AG08395 (cell line): ENCODE data around the gene MBL2.

Experiments used
- DNase-seq: peaks from one replicate; pipeline ENCODE4 v3.0.0; 2012; ENCODE audit warnings: mixed read lengths, low spot score

Gene MBL2

GRCh38 chr10:52771534-52772445 is 794 bp downstream of the MBL2 start:
- peak; percentile 46 for DNase-seq

GRCh38 chr10:52770904-52771303 is 1.7 kb downstream of the MBL2 start:
- no peak for DNase-seq

- no peak for DNase-seq
Observed at GRCh38 chr10:52769966-52770365, 2.6 kb downstream of the MBL2 start.

GRCh38 chr10:52768001-52768532 is 4.5 kb downstream of the MBL2 start:
- no peak for DNase-seq

- no peak for DNase-seq
Observed at GRCh38 chr10:52762088-52762487, 10.5 kb downstream of the MBL2 start.

- DNase-seq, result no peak
Observed at GRCh38 chr10:52759154-52759553, 13.4 kb downstream of the MBL2 start.

- no peak for DNase-seq
Observed at GRCh38 chr10:52758406-52758805, 14.2 kb downstream of the MBL2 start.

- no peak for DNase-seq
Observed at GRCh38 chr10:52757773-52758172, 14.8 kb downstream of the MBL2 start.

- no peak for DNase-seq
Observed at GRCh38 chr10:52756966-52757365, 15.6 kb downstream of the MBL2 start.

GRCh38 chr10:52756295-52756694 is 16.3 kb downstream of the MBL2 start:
- no peak for DNase-seq

- DNase-seq, result peak; percentile 66
Observed at GRCh38 chr10:52755297-52756062, 17.1 kb downstream of the MBL2 start.

- no peak for DNase-seq
Observed at GRCh38 chr10:52752801-52753445, 19.7 kb downstream of the MBL2 start.

- DNase-seq, result no peak
Observed at GRCh38 chr10:52752261-52752660, 20.3 kb downstream of the MBL2 start.

- DNase-seq, result no peak
Observed at GRCh38 chr10:52751337-52751736, 21.2 kb downstream of the MBL2 start.

GRCh38 chr10:52750629-52751028 is 22.0 kb downstream of the MBL2 start:
- DNase-seq, result no peak

GRCh38 chr10:52747694-52748093 is 24.9 kb downstream of the MBL2 start:
- DNase-seq, result no peak

GRCh38 chr10:52746169-52746568 is 26.4 kb downstream of the MBL2 start:
- DNase-seq, result no peak

- no peak for DNase-seq
Observed at GRCh38 chr10:52744057-52744805, 28.4 kb downstream of the MBL2 start.

- no peak for DNase-seq
Observed at GRCh38 chr10:52742731-52743130, 29.9 kb downstream of the MBL2 start.

GRCh38 chr10:52741851-52742250 is 30.7 kb downstream of the MBL2 start:
- DNase-seq, result no peak

- DNase-seq, result peak; percentile 60
Observed at GRCh38 chr10:52740913-52741675, 31.5 kb downstream of the MBL2 start.
